ENCODE measurements around the gene ANGPTL2.

The ANGPTL2 gene

GRCh38 chr9:127075624-127076372 lies 46.6 kb downstream of the ANGPTL2 start:
- DNase-seq (ENCODE audit: low read depth): peak; percentile 30

GRCh38 chr9:127074561-127075548 lies 47.6 kb downstream of the ANGPTL2 start:
- DNase-seq (ENCODE audit: low read depth): no peak

- DNase-seq (ENCODE audit: low read depth): no peak
Observed at GRCh38 chr9:127067603-127068220, 54.7 kb downstream of the ANGPTL2 start.

GRCh38 chr9:127066851-127067136 lies 55.6 kb downstream of the ANGPTL2 start:
- DNase-seq (ENCODE audit: low read depth): peak; percentile 20

- DNase-seq (ENCODE audit: low read depth): no peak
Observed at GRCh38 chr9:127066060-127066850, 56.2 kb downstream of the ANGPTL2 start.

- peak; percentile 66 for DNase-seq (ENCODE audit: low read depth)
Observed at GRCh38 chr9:127065592-127065991, 56.8 kb downstream of the ANGPTL2 start.

DNA sequence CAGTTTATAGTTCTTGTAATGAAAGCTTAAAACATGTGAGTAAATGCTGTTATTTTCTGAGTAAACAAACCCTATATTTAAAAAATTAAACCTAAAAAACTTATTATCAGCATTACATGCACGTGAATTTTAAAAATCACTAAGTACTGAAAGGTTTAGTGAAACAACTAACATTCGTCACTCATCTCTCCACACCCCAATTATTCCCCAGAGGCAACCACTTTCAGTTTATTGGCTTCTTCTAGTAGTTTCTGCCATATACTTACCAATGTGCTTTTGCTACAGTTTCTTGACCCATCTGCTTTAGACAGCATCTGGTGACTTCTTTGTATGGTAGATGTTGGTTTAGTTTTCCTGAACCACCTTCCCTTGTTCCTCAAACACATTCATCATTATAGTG lies 58.1 kb downstream of the ANGPTL2 start:
- DNase-seq (ENCODE audit: low read depth): no peak

DNA sequence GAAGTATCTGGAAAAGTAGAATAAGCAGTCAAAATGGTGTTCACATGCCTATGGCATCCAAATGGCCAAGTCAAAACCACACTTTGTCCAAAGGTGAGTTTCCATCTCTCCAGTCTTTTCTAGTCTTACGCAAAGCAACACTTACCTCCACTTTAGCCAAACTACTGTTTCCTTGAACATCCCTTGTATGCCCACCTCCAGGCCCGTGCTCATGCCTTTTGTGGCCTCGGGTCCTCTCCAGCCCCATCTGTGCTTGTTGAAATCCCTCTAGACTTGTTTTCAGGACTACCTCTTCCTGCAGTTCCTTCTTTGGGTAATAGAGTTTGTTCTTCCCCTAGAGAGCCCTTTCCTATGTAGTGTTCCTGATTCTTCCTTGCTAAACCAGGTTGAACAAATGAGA lies 61.0 kb downstream of the ANGPTL2 start:
- DNase-seq (ENCODE audit: low read depth): no peak

DNA sequence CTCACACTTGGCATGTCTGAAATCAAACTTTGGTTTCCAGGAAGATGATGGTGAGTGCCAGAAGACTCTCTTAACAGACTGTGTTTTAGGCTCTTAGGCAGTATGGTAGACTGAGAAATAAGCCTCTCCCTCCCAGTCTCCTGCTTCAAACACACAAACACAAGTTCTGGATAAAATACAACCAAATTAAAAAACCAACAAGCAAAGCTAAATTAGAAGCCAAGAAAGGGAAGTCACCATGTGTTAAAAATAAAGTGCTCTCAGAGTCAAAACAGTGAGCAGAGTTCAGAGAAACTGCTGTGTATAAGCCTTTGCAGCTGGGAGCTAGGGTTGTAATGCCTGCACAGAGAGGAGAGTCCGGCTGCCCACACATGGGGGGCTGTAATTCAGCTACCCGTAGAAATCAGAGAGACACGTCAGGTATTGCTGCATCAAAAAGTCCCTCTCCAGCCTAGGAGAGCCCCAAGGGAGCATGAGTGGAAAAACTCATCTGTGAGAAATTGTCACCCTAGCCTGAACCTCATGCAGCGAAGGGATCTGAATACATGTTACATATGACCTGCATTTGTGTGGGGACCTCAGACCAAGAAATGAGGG lies 62.6 kb downstream of the ANGPTL2 start:
- DNase-seq (ENCODE audit: low read depth): no peak

- DNase-seq (ENCODE audit: low read depth): no peak
Observed at GRCh38 chr9:127059030-127059429, 63.4 kb downstream of the ANGPTL2 start.

GRCh38 chr9:127058645-127059021 lies 63.8 kb downstream of the ANGPTL2 start:
- DNase-seq (ENCODE audit: low read depth): peak; percentile 20

DNA sequence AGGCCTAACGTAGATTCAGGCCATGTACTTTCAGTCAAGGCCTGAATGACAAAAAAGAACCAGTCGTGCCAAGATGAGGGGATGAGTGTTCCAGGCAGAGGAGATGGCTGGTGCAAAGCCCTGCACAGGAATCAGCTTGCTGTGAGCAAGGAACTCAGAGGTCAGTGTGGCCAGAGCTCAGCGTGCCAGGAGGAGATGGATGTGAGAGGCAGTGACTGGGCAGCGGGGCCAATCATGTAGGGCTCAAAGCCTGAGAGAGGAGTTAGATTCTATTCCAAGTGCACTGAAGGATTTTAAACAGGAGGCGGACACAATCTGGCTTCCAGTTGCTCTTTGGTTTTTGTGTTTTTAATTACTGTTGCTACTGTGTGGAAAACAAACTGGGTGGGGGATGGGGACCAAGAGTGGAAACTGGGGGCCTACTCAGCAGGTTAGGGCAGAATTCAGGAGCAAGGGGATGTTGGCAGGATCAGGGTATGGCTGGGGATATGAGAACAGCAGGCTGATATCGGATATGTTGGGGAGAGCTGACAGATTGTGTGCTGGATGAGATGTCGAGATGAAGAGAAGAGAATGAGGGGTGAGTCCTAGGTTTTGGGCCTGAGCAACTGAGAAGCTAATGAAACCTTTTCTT lies 64.3 kb downstream of the ANGPTL2 start:
- no peak for DNase-seq (ENCODE audit: low read depth)

DNA sequence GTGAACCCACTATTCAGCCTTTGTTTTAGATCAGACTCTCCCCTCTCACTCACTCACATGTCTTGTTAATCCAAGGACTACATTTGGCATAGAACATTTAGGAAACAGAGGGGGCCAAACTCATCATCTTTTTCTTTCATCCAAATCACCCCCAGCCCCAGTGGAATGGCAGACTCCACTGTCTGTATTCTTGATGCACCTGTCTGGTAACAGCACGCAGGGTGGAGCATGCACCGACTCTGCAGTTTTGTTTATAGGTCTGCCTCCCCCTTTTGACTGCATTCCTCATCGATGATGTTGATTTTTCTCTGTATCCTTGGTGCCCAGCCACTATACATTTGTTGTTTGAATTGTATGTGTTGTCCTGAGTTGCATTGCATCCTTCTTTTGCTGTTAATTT lies 66.0 kb downstream of the ANGPTL2 start:
- no peak for DNase-seq (ENCODE audit: low read depth)

DNA sequence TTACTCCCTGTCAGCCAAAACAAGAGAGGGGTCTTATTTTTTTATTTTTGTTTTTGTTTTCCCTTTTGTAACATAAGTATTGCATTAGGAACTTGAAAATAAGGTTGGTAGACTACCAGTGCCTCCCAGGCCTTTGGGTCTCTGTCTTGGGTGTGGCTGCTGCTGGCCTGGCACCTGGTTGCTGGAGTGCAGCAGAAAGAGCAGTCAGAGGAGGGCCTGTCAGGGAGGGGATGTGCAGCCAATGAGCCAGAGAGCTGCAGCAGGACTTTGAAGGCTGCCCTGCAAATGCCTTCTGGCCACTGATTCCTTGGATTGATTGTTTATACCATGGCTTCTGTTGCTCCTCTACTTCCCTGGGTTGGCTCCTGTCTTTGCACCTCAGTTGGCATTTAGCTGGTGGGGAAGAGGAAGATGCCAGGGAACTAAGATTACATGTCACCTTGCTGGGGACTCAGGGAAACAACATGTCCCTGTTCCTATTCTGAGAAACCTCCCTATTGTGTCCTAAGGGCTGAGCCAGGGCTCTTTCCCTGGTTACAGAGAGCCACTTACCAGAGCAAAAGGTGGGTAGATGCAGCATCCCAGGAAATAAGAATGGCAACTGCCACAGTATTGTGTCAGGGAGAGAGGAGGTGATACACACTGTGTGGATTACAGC lies 66.6 kb downstream of the ANGPTL2 start:
- DNase-seq (ENCODE audit: low read depth): no peak

DNA sequence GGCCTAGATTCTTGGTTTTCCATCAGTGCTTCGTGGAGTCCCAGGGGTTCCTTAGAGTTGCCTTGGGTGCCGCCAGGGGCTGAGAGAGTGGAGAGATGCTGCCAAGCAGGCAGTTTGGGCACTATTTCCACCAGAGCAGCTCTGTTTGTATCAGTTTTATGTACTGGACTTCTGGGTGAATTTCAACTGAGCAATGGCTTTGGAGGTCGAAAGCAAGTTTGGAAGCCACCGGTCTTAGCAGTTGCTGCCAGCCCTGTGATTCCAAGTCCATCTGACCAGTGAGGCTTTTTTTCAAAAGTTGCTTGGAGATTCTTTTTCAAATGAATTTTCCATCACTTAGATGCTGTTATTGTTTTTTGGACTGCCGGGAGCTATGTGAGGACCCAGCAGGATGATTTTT lies 68.5 kb downstream of the ANGPTL2 start:
- no peak for DNase-seq (ENCODE audit: low read depth)

DNA sequence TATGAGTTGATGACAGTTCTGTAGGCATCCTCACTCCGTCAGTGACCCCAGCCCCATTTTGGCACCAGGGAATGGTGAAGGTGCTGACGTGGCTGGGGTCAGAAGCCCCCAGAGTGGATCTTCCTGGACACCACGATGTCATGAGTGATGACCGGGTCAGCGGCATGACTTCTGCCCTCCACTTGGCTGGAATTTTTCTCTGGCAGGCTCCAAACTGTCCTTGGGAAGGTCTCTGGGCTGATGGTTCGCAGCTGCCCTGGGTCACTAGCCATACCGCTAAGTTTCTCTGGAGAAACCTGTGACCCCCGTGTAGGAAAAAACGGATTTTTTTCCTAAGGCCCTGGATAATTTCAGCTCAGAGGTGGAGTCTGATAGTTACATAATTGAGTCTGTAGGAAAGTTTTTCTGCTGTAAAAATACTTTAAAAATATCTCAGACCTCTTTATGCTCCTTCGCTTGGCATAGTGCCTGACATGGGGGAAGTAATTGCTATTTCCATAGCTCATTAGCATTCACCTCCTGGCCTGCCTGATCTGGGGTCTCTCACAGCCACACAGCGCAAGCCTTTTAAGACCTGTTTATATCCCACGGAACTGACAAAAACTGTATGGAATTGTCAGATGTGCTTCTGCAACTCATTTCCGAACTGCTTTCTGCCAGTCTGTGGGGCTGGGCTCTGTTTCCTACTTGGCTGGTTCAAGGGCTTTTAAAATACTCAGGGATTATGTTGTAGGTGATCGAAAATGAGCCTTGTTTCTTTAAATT lies 69.2 kb downstream of the ANGPTL2 start:
- no peak for DNase-seq (ENCODE audit: low read depth)

DNA sequence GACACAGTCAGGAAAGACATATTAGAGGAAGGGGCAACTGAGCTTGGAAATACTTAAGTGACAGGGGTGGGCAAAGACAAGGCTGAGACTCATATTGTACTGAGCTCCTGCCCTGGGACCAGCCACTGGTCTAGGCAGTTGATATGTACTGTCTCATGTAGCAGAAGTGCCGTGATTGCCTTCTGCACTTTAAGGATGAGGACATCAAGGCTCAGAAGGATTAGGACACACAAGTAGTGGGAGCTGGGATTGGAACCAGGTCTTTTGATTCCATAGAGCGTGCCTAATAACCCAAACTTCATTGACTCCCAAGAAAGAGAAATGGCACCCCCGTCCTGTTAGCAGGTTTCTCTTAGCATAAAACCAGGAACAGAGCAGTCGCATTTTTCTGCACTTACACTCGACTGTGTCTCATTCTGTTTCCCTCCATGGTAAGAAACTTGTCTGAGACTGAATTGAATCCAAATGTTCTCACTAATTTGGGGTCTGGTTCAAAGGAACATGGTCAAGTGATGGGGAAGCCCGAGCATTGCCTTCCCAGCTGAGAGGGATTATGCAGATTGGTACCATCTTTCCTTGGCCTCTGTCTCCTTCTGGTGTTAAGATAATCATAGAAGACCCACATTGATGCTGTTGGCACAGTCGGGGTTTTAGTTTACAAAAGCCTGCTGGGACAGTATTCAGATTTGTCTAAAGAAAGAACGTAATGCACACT lies 70.4 kb downstream of the ANGPTL2 start:
- DNase-seq (ENCODE audit: low read depth): no peak

- DNase-seq (ENCODE audit: low read depth): no peak
Observed at GRCh38 chr9:127050591-127051001, 71.8 kb downstream of the ANGPTL2 start.

DNA sequence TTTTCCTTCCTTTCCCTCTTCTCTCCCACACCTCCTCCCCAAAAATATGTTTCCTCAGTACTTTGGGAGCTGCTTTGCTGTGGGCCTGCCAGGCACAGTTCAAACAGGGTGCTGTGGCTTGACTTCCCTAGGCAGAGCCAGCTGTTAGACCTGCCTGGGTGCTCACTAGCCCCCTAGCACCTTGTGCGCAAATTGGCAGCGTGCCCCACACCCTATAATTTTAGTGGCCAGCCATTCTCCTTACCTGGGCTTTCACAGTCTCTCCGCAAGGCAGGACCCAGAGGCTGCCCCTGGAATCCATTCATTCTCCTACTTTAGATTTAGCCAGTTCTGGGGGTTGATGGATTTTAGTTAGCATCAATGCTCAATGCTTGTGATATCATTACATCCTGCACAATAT lies 72.3 kb downstream of the ANGPTL2 start:
- DNase-seq (ENCODE audit: low read depth): no peak
